Measurements from ENCODE around the gene HOXC13.

DNA sequence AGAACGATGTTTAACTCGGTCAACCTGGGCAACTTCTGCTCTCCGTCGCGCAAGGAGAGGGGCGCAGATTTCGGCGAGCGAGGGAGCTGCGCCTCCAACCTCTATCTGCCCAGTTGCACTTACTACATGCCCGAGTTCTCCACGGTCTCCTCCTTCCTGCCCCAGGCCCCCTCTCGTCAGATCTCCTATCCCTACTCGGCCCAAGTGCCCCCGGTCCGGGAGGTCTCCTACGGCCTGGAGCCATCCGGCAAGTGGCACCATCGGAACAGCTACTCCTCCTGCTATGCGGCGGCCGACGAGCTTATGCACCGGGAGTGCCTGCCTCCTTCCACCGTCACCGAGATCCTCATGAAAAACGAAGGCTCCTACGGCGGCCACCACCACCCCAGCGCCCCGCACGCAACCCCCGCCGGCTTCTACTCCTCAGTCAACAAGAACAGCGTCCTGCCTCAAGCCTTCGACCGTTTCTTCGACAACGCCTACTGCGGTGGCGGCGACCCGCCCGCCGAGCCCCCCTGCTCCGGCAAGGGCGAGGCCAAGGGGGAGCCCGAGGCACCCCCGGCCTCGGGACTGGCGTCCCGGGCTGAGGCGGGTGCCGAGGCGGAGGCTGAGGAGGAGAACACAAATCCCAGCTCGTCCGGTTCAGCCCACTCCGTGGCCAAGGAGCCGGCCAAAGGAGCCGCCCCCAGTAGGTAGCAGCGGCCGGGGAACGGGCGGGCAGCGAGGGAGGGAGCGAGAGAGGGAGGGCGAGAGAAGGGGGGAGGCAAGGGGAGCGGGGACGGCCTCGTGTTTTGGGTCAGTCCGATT is 34.8 kb downstream of the HOXC13 start:
- TF ChIP-seq, protein P1, sequence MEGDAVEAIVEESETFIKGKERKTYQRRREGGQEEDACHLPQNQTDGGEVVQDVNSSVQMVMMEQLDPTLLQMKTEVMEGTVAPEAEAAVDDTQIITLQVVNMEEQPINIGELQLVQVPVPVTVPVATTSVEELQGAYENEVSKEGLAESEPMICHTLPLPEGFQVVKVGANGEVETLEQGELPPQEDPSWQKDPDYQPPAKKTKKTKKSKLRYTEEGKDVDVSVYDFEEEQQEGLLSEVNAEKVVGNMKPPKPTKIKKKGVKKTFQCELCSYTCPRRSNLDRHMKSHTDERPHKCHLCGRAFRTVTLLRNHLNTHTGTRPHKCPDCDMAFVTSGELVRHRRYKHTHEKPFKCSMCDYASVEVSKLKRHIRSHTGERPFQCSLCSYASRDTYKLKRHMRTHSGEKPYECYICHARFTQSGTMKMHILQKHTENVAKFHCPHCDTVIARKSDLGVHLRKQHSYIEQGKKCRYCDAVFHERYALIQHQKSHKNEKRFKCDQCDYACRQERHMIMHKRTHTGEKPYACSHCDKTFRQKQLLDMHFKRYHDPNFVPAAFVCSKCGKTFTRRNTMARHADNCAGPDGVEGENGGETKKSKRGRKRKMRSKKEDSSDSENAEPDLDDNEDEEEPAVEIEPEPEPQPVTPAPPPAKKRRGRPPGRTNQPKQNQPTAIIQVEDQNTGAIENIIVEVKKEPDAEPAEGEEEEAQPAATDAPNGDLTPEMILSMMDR (IDR thresholded peaks at IDR 0.05; ENCODE audit: low read depth, low read length, poor library complexity, severe bottlenecking), result no peak
- TF ChIP-seq EZH2phosphoT487 (IDR thresholded peaks at IDR 0.05; ENCODE audit: borderline replicate concordance, low read length), result no peak

All from DOHH2 (cell line).